NCI-H446 (cell line): ENCODE measurements around the gene CRYBG1.
"Not testable (repeated sequence)": the region's sequence is repeated elsewhere in the genome, so short reads cannot be mapped to it uniquely, and the experiment has no call there.

Experiments used
- DNase-seq, 2 experiments: peaks; one replicate each; lab custom pipeline; 2025; lab: John Stamatoyannopoulos, UW

Gene CRYBG1

DNA sequence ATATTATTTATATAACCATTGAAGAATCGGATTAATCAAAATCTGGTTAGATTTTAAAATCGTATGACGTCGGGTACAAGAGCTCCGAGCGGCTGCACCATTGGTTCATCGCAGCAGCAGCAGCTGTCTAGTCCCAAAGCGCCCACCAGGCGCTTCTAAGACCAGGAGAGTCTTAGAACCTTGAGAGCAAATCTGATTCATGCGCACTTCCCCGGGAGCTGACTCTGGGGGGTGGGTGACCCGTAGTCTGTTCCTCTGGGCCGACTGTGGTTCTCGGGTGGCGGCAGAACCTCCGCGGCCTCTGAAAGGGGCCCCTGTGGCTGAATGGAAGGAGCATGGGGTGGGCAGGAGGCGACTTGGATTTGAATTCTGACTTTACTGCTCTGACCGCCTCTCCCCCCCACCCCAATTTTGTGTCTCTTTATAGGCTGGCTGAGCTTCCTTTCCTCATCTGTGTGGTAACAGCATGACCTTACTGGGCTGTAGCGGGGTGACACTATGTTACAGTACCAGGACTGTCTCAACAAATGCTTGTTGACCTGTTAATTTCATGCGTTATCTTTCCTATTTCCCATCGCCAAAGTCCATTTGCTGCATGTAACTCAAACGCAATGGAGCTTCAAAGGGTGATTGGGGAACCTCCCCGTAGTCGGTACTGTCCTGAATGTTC, 149.0 kb downstream of the CRYBG1 start:
- no peak for DNase-seq

DNA sequence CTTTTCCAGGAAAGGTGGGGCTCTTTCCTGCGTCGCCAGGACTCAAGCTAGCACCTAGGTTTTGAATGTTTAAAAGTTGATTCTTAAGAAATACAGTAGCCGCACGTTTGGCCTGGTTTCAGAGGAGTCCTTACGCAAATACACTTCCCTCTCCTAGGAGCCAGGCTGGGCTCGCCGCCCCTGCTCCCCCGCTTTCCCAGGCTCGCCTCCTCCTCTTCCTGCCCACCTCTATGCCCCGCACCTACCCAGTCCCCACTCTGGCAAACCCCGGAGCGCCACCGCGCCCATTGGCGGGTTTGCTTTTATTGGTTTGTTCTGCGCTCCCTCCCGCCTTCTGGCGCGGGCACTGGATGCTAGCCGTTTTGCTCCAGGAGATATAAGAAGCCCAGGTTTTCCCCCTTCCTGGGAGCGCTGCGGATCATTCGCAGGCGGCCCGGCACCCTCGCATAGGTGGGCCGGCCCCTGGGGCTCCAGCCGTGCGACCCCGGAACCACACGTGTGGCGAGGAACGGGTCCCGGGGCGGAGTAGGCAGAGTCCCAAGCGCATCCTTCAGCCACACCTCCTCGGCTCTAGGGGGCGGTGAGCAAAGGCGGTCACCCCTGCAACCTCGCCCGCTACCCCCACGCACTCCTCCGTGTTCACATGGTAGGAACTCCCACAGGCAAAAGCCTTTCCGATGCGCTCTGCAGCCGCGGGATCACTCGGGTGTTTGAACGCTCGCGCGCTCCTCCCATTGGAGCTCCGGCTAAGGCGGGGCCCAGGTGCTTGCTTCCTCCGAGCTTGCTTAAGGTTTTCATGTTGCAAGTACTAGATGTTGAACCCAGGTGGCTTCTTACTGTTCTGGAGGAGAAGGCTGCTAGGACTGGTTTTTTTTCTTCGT, 149.8 kb downstream of the CRYBG1 start:
- DNase-seq, result no peak

DNA sequence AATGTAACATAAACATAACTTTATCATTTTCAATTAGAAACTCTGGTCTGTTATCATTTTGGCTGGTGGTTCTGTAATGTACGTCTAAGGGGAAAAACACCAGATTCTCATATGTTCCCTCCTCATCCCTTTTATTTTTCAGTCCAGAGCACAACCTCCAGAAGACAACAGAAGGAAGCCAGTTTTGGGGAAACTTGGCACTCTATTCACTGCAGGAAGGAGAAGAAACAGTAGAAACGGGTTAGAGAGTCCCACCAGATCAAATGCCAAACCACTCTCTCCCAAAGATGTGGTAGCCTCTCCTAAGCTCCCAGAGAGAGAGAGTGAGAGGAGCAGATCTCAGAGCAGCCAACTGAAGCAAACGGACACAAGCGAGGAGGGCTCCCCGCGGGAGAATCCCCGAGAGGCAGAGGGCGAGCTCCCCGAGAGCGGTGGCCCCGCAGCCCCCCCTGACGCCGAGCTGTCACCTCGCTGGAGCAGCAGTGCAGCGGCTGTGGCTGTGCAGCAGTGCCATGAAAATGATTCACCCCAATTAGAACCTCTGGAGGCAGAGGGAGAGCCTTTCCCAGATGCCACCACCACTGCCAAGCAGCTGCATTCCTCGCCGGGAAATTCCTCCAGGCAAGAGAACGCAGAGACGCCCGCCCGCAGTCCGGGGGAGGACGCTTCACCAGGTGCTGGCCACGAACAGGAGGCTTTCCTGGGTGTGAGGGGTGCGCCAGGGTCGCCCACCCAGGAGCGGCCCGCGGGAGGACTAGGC, 151.0 kb downstream of the CRYBG1 start:
- DNase-seq, result no peak

DNA sequence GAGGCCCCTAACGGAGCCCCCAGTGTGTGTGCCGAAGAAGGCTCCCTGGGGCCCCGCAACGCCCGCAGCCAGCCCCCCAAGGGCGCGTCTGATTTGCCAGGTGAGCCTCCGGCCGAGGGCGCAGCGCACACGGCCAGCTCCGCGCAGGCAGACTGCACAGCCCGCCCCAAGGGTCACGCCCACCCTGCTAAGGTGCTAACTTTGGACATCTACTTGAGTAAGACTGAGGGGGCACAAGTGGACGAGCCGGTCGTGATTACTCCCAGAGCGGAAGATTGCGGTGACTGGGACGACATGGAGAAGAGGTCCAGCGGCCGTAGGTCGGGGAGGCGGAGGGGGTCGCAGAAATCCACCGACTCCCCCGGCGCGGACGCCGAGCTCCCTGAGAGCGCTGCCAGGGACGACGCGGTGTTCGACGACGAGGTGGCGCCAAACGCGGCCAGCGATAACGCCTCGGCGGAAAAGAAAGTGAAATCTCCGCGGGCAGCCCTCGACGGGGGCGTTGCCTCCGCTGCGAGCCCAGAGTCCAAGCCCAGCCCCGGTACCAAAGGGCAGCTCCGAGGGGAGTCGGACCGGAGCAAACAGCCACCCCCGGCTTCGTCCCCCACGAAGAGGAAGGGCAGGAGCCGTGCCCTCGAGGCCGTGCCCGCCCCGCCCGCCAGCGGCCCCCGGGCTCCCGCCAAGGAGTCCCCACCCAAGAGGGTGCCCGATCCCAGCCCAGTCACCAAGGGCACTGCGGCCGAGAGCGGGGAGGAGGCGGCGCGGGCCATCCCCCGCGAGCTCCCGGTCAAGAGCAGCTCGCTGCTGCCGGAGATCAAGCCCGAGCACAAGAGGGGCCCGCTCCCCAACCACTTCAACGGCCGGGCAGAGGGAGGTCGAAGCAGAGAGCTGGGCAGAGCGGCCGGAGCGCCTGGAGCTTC, 151.8 kb downstream of the CRYBG1 start:
- DNase-seq, result no peak

DNA sequence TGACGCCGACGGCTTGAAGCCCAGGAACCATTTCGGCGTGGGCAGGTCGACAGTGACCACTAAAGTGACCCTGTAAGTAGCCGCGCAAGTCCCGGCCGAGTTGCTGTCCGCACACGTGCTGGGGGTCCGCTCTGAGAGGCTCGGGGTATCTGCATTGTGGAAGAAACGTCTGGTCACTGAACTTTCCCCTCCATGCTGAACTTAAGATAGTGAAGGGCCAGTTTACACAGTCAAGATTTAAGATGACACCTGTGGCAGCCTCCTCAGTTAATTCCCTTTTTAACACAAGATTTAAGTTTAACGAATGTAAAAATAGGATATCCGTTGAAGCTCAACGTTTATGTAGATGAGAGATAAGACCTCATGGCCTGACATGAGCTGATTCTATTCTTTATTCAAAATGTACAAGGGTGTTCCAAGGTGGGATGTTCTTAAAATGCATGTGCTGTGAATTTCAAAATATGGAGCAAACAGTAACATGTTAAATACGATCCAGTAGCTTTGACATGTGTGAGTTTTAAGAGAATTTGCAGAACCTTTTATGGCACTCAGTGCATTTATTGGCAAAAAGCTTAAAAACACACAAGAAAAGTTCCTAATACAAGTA, 152.6 kb downstream of the CRYBG1 start:
- no peak for DNase-seq

DNA sequence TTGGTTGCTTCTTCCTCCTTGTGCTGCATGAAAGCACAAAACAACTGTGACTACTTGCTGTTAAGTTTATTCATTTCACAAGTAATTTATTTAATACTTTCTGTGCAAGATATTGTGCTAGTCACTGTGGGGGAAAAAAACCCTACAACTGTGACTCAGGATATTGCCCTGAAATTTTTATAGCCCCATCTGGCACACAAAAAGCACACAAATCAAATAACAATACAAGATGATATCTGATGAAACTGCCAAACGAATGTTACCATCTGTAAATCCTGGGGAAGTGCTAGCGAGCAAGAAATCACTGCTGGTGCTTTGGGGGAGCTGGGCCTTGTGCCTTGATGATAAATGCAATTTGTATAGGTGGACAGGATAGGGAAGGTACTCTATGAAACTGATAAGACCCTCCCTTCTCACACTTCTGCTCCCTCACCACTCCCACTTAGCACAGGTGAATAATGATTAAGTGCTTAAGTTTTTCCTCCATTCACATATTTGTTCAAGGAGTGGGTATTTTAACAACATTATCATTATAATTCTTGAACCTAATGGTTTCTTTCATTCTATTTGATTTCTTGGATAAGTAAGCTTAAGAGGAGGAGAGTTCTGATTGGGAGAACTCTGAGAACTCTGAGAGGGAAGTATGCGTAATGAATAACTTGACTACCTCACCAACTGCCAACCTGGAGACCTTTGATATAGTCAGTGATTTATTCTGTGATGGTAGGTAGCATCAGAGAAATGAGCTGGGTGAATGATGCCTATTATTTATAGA, 153.5 kb downstream of the CRYBG1 start:
- no peak for DNase-seq

DNA sequence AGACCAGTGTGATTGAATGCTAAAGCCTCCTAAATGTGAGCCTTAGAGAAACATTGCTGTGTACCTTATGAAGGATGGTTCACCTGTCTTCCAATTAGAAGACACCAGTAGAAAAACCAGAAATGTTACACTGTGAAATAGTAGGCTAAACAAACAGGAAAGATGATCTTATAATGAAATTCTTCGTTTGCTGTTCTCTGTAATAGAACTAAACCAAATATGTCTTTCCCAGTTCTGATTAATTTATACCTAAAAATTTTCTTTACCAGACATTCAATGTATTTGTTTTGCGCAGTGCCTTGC, 154.0 kb downstream of the CRYBG1 start:
- DNase-seq, result no peak

DNA sequence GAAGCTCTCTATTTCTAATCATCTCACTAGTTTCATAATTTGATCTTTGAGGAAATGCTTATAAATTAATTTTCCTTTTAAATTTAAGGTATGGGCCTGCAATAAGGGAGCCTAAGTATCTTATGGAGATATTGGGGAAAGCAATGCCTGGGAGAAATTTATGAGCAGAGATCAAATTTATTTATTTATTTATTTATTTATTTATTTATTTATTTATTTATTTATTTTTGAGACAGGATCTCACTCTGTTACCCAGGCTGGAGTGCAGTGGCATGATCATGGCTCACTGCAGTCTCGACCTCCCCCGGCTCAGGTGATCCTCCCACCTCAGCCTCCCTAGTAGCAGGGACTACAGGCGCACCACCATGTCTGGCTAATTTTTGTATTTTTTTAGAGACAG, 155.1 kb downstream of the CRYBG1 start:
- not testable (repeated sequence) for DNase-seq

DNA sequence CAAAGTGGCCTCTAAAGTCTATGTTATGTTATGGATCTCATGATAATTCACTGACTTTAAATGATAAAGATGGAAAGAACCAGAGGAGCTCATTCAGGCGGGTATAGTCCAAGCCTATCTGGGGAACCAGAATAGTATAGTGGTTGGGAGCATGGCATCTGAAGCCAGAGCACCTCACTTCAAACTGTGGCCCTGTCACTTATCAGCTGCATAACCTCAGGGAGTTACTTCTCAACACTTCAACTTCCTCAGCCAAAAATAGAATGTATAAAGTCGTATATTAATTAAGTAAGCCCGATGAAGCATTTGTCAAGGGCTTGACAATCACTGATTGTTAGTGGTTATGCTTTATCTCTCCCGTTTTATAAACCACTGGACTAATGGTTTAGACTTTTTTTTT, 156.1 kb downstream of the CRYBG1 start:
- no peak for DNase-seq

DNA sequence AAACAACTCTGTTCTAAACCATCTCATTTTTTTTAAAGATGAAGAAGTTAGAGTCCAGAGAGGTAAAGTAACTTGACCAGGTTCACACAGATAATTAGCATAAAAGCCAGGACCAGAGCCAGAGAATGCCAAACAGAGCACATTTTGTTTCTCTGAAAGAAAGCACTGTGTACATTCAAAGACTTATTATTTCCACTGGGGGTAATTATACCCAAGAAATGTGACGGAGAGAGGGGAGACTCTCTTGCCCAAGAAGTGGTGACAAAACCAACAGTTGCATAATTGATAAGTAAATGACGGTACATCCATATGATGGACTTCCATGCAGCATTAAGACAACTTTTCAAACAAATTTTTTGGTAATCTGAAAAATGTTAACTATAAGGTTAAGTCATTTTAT, 157.2 kb downstream of the CRYBG1 start:
- DNase-seq, result no peak

DNA sequence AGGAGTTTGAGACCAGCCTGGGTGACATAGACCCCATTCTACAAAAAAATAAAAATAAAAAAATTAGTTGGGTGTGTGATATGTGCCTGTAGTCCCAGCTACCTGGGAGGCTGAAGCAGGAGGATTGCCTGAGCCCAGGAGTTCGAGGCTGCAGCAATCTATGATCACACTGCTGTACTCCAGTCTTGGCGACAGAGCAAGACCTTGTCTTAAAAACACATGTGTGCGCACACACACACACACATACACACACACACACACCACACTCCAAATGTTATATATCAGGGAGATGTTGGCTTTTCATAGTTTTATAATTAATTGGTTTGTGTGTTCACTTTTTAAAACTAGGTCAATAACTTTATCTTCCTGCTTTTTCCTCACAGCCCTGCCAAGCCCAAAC, 158.2 kb downstream of the CRYBG1 start:
- no peak for DNase-seq

DNA sequence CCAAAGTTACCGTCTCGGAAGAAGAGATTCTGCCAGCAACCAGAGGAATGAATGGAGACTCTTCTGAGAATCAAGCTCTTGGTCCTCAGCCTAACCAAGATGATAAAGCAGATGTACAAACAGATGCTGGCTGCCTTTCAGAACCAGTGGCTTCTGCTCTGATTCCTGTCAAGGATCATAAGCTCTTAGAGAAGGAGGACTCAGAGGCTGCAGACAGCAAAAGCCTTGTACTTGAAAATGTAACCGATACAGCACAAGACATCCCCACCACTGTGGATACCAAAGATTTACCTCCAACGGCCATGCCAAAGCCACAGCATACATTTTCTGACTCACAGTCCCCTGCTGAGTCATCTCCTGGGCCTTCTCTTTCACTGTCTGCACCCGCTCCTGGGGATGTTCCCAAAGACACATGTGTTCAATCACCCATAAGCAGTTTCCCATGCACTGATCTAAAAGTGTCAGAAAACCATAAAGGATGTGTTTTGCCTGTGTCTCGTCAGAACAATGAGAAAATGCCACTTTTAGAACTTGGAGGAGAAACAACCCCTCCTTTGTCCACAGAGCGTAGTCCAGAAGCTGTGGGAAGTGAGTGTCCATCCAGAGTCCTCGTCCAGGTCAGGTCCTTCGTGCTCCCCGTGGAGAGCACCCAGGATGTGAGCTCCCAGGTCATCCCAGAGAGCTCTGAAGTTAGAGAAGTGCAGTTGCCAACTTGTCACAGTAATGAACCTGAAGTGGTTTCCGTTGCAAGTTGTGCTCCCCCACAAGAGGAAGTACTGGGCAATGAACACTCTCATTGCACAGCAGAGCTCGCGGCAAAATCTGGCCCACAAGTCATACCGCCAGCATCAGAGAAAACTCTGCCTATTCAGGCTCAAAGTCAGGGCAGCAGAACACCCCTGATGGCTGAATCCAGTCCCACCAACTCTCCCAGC, 159.2 kb downstream of the CRYBG1 start:
- DNase-seq, result peak in 1 of 2 experiments; percentile 1

DNA sequence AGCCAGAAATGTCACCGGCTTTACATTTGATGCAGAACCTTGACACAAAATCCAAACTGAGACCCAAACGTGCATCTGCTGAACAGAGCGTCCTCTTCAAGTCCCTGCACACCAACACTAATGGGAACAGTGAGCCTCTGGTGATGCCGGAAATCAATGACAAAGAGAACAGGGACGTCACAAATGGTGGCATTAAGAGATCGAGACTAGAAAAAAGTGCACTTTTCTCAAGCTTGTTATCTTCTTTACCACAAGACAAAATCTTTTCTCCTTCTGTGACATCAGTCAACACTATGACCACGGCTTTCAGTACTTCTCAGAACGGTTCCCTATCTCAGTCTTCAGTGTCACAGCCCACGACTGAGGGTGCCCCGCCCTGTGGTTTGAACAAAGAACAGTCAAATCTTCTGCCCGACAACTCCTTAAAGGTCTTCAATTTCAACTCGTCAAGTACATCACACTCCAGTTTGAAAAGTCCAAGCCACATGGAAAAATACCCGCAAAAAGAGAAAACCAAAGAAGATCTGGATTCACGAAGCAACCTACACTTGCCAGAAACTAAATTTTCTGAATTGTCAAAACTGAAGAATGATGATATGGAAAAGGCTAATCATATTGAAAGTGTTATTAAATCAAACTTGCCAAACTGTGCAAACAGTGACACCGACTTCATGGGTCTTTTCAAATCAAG, 160.3 kb downstream of the CRYBG1 start:
- DNase-seq, result no peak

DNA sequence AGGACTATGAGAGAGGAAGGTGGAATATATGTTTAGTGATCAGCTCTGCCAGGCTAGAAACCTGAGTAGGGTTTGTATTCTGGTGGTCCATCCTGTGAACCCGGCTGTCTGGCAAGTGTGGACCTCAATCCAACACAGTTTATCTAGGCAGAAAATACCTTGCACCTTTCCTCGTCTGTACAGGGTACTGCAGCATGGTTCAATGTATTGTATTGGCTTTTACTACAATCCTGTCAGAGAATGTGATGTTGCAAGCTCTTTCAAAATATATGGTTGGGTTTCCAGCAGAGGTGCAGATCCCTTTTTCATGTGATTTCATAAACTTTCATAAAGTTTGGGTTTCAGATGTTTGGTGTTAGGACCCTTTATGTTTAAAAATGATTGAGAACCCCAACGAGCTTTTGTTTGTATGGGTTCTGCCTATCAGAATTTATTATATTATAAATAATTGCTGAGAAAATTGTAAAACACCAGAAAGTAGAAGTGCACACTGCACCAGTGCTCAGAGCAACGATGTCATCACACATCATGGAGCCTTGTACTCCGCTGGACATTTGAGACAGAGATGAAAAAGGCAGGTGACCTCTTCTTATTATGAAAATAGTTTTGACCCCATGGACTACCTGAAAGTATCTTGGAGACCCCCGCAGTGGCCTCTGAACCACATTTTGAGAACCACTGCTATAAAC, 162.2 kb downstream of the CRYBG1 start:
- no peak for DNase-seq

DNA sequence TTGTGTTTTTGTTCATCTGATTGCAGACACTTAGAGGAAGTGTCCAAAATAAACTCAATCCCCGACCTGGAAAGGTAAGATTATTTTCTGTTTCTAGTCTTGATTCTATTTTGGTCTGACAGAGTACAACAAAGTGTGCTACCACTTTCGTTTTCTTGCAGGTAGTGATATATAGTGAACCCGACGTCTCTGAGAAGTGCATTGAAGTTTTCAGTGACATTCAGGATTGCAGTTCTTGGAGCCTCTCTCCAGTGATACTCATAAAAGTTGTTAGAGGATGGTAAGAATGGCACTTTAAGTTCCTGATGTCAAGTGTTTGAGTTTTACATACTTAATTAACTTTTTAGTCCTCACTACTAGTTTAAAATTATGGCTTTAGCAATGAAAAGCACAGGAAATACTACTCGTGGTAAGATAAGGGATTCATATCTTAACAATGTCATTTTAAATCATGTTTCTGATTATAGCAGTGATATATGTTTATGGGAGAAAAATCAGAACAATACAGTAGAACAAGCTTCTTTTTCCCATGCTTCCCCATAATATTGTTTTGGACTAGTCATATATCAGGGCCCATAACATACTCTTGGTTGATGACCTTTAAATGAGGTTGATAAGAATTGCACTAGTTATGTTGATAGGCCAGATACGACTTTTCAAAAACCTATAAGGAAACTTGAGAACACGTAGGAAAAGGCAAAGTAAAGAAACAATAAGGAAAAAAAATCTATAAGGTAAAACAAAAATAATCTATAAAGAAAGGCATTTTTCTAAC, 164.8 kb downstream of the CRYBG1 start:
- no peak for DNase-seq

DNA sequence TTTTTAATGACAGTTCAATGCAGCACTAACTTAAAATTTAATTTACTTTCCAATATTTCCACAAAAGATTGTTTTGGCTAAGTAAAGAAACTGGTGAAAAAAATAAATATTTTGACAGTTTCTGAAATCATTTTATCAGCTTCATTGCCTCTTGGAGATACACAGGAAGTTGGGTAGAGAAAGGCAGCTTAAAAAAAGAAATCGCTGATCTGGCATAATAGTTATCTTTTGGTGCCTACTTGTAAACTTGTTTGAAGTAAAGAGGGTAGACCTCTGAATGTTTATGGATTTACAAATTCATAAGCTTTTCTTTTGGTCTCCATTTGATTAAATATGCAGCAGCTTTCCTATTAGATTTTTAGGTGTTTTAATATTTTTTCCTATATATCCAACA, 165.4 kb downstream of the CRYBG1 start:
- no peak for DNase-seq

DNA sequence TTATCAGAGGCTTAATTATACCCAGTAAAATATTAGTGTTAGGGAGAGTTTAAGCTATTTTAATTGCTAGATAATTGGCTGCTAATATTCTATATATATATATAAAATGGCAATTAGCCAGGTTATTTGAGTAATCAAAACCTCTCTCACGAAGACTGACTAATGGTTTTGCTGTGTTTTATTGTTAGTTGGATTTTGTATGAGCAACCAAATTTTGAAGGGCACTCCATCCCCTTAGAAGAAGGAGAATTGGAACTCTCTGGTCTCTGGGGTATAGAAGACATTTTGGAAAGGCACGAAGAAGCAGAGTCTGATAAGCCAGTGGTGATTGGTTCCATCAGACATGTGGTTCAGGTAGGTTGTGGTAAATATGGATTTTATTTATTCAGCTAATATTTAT, 166.6 kb downstream of the CRYBG1 start:
- no peak for DNase-seq

DNA sequence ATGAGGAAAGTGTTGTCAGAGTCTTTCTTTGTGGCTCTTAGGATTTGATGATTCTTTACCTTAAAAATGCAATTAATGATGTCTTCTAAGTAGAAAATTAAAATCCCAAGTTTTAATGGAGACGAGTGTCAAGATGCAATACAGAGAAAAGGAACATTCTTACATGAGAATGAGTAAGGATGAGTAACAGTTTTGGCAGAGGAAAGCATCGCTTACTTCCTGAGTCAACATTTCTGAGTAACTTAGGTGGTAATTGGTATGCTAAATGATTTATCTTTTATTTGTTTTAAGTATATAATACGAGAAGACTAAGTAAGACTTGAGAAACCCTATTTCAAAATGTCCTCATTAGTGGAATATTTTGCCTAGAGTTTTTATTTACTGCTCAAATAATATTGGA, 167.5 kb downstream of the CRYBG1 start:
- no peak for DNase-seq
